Lung (tissue), 12 donors: Measurements from ENCODE around the gene SETBP1. TPM values are rescaled to one million over a fixed set of nuclear protein-coding genes. Genes with fewer than 3 reads are reported as not detected.

Experiments
- ATAC-seq: fragments of 200-7000 bp; cut with Tn5 transposase; one replicate; pipeline ENCODE4 v1.9.1; 2020; ENCODE audit warnings: moderate number of reproducible peaks; ENCODE audit not compliant: insufficient read depth, low FRiP score
- DNase-seq, 3 donors: peaks; one replicate each; pipeline ENCODE4 v3.0.0-alpha.2; 2013 to 2017
- H3K27ac ChIP-seq, 2 donors: one replicate each; pipeline ENCODE4 v1.5.1; 2013; ENCODE audit warnings: mild to moderate bottlenecking in 2 of 2, moderate library complexity in 2 of 2, control low read depth in 1 of 2, inconsistent platforms in 1 of 2, low read depth in 1 of 2, low read length in 1 of 2
- H3K27me3 ChIP-seq, 3 donors: one replicate each; pipeline ENCODE4 v1.5.1; 2013; ENCODE audit warnings: low read length in 2 of 3; ENCODE audit not compliant: control insufficient read depth in 3 of 3, insufficient read depth in 3 of 3
- H3K36me3 ChIP-seq, 4 donors: one replicate each; pipeline ENCODE4 v1.5.1; 2013; ENCODE audit warnings: low read length in 4 of 4, mild to moderate bottlenecking in 1 of 4, moderate library complexity in 1 of 4; ENCODE audit not compliant: control insufficient read depth in 4 of 4, insufficient read depth in 4 of 4
- H3K4me1 ChIP-seq, 5 donors: one replicate each; pipeline ENCODE4 v1.5.1; 2013; ENCODE audit warnings: low read length in 5 of 5, mild to moderate bottlenecking in 2 of 5, moderate library complexity in 1 of 5; ENCODE audit not compliant: control insufficient read depth in 5 of 5, insufficient read depth in 5 of 5
- H3K4me3 ChIP-seq: one replicate; pipeline ENCODE4 v1.5.1; 2013; ENCODE audit warnings: mild to moderate bottlenecking, control low read depth, moderate library complexity
- H3K9ac ChIP-seq, 2 donors: one replicate each; pipeline ENCODE4 v1.5.1; 2013; ENCODE audit warnings: low read length in 2 of 2, control low read depth in 1 of 2; ENCODE audit not compliant: insufficient read depth in 1 of 2
- H3K9me3 ChIP-seq, 4 donors: one replicate each; pipeline ENCODE4 v1.5.1; 2013; ENCODE audit warnings: low read length in 3 of 4, mild to moderate bottlenecking in 1 of 4, moderate library complexity in 1 of 4; ENCODE audit not compliant: control insufficient read depth in 4 of 4, insufficient read depth in 3 of 4
- CTCF ChIP-seq: IDR thresholded peaks from 2 replicates; pipeline ENCODE4 v1.5.1; 2012; ENCODE audit warnings: mild to moderate bottlenecking; ENCODE audit errors: control extremely low read depth, extremely low read depth
- WGBS, 2 donors: extraction: QIAGEN DNeasy Blood & Tissue Kit; methylation state at CpG; one replicate each; pipeline ENCODE4 v1.1.7; 2013; 5-methylcytosine and 5-hydroxymethylcytosine counted together
- polyA plus RNA-seq, 2 donors: library from polyadenylated mRNA; stranded (reverse); fragments of 200-250 nt; gene quantifications; one replicate each; pipeline ENCODE4 v1.2.1, GENCODE V29; 2013
- total RNA-seq, 2 donors: library from RNA; depleted of rRNA in 1 of 2; stranded (reverse); fragments of >200 nt in 1 of 2; gene quantifications; one replicate each; pipeline ENCODE4 v1.2.1, GENCODE V29; 2014 to 2021
- donor health status: control.
- donor health status: control.
- donor health status: Bipolar disorder and iron deficiency.
- donor health status: healthy.
- donor health status: DM: yes; HTN: yes; CAD: no.

Gene SETBP1
- total and polyA plus RNA-seq, 4 donors: 1.6 to 43.8 (median 16.6) TPM

GRCh38 chr18:44884431-44884830 lies 203.7 kb downstream of the SETBP1 start:
- Histone ChIP-seq H3K9me3 (no peaks in the 10 kb centered on the region), H3K27me3 (no peaks in the 10 kb centered on the region), H3K27ac (no peak overlapping the region), H3K9ac (no peak overlapping the region), H3K36me3 (peaks cover 0 to 3% (median 0%) of the 10 kb centered on the region in 4 donors), H3K4me3 (no peak overlapping the region), H3K4me1 (peaks cover 2 to 35% (median 11%) of the 10 kb centered on the region in 5 donors)
- ATAC-seq: no peak
- DNase-seq: no peak
- TF ChIP-seq CTCF: no peak

GRCh38 chr18:44885507-44885906 lies 204.8 kb downstream of the SETBP1 start:
- Histone ChIP-seq H3K9me3 (no peaks in the 10 kb centered on the region), H3K4me3 (no peak overlapping the region), H3K9ac (no peak overlapping the region), H3K27me3 (no peaks in the 10 kb centered on the region), H3K27ac (no peak overlapping the region), H3K4me1 (peaks cover 2 to 24% (median 8%) of the 10 kb centered on the region in 5 donors), H3K36me3 (peaks cover 0 to 3% (median 0%) of the 10 kb centered on the region in 4 donors)
- TF ChIP-seq CTCF: no peak
- ATAC-seq: no peak
- no peak for DNase-seq
- 81% methylated on average over 4 of the region's 4 CpGs for WGBS, 2 donors

- no peak overlapping the region for H3K4me3 ChIP-seq
- ATAC-seq (peak; percentile 47), DNase-seq (no peak)
- H3K27ac ChIP-seq: no peak overlapping the region
- H3K4me1 ChIP-seq: peaks cover 0 to 9% (median 6%) of the 10 kb centered on the region in 5 donors
- no peak overlapping the region for H3K9ac ChIP-seq
- H3K36me3 ChIP-seq: peaks cover 0 to 8% (median 2%) of the 10 kb centered on the region in 4 donors
- H3K9me3 ChIP-seq: peaks cover 0 to 10% (median 0%) of the 10 kb centered on the region in 4 donors
- TF ChIP-seq CTCF: no peak
- H3K27me3 ChIP-seq: no peaks in the 10 kb centered on the region
Measured at GRCh38 chr18:44887227-44887631, 206.5 kb downstream of the SETBP1 start.

DNA sequence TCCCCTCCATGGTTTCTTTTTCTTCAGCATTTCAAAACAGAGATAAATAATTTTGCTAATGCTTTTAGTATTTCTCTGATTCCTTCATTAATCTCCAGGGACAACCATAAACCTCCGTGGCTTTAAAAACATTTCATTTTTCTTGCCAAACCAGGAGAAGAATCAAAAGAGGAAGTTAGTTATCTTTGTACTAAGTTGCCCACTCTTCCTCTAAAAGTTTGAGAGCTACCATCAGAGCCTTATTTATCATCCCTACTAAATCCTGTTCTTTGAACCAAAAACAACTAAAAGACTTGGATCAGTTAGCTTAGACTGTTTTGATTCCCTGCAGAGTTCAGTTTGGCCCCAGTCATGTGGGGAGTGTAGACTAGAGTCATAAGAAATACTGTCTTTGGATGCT lies 208.4 kb downstream of the SETBP1 start:
- no peak overlapping the region for H3K27ac ChIP-seq
- no peak for ATAC-seq
- peaks cover 2 to 8% (median 4%) of the 10 kb centered on the region in 5 donors for H3K4me1 ChIP-seq
- no peak for DNase-seq
- no peak for TF ChIP-seq CTCF
- no peaks in the 10 kb centered on the region for H3K27me3 ChIP-seq
- no peak overlapping the region for H3K9ac ChIP-seq
- 15 to 25% methylated on average over 1 of the region's 1 CpG for WGBS, 2 donors
- H3K4me3 ChIP-seq: no peak overlapping the region
- H3K36me3 ChIP-seq: peaks cover 0 to 8% (median 2%) of the 10 kb centered on the region in 4 donors
- peaks cover 0 to 10% (median 0%) of the 10 kb centered on the region in 4 donors for H3K9me3 ChIP-seq
